ENCODE results near the gene CEP128. TPM values are rescaled to one million over a fixed set of nuclear protein-coding genes. Genes with fewer than 3 reads are reported as not detected.
A peak's percentile ranks its signal among the peaks of the same experiment; 100 is the strongest.

The CEP128 gene
- total RNA-seq, 1 experiment from 2014 or later, result 10.4 TPM

DNA sequence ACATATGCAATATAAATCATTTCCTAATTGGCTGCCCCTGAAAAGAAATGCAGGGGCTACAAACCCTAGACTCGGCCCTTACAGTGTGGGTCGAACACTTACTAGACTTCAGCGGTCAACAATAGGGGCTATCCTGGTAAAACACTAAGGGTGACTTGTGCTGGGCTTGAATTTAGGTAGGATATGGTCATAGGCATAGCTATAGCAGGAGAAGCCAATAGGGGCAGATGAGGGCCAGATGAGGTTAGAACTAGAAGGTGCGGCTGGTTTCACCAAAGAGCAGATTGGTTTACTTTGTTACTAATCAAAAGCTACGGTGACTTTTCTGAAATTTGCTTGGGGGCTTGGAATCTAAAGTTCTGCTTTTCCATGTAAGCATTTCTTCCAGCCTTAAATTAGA is 447.9 kb downstream of the CEP128 start:
- DNase-seq (ENCODE audit: low read depth), result no peak

DNA sequence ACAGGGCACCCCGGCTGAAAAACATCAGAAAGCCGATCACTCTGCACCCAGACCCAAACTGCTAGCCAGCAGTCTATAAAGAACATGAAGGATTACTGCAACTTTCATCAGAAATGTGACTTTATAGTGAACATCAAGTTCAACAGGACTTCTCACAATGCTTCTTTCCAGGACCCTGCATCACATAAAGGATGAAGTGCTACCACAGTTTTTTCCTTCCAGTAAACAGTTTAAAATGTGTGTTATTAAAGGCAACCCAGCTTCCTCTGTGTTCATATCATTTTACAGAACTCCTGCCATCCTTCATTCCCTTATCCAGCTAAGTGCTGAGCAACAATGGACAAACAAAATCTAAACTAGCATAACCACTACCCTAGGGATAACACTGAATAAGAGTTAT is 449.9 kb downstream of the CEP128 start:
- peak; percentile 12 for DNase-seq (ENCODE audit: low read depth)

DNA sequence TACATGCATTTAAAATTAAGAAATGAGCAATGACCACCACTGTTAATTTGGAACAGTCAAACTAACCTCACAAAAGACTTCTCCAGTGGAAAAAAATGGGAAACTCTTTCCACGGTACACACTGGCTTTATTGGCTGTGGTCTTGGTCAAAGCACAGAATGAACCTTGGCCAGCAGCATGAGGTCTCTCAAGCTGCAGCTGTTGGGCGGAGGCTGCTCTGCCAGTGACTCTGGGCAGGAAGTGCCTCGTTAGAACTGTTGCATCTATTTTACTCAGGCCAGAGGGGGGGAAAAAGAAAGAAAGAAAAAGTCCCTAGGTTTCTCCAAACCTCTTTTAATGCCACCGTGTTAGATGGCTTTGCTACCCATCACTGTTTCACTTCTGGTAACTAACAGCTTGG is 450.4 kb downstream of the CEP128 start:
- DNase-seq (ENCODE audit: low read depth), result peak; percentile 93

DNA sequence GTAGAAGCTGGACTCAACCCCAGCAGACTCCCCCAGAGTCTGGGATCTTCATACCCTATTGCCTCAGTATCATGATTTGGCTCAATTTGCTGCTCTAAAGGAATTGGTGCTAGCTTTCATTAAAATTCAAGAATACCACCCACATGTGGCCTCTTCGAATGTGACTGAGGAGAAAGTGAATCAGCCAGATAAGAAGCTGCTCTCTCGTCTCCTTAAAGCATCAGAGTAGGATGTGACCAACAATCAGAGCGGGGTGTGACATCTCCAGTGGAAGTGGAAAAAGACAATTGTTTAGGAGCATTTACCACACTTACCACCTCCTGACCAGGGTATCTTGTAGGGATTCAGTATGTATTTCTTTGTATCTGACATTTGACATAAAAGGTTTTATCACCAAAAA is 452.0 kb downstream of the CEP128 start:
- DNase-seq (ENCODE audit: low read depth), result no peak

DNA sequence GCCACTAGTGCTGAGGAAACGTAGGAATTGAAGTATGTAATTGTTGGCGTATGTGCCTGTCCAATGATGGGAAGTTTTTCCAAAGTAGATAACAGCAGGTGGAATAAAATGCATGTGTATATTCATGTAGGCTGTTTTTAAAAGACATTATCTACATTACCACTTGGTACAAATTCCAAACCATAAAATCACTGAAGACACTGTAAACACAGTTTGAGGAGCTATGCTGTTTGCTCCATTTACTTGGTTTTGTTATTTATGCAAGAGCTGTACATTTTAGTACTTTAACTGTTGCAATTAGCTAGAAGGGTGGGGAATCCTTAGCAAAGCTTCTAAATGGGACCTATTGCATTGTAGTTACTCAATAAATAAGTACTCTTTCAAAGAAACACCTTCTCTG is 455.8 kb downstream of the CEP128 start:
- DNase-seq (ENCODE audit: low read depth), result no peak

DNA sequence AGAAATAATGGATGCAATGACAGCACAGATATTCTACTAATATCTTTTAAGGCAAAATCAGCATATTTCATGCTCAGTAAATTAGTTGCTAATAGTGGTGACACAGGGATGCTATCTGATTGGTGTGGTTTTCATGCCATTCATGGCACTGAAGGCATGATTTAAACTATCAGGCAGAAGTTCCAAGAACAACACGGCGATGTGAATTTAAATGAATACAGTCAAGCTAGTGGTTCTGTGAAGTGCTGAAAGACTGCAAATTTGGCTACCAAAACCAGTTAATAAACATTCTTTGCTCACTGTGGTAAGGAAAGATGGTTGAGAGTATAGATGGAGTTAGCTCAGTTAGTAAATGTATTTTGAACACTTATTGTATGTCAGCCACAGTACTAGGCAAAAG is 458.2 kb downstream of the CEP128 start:
- no peak for DNase-seq (ENCODE audit: low read depth)

DNA sequence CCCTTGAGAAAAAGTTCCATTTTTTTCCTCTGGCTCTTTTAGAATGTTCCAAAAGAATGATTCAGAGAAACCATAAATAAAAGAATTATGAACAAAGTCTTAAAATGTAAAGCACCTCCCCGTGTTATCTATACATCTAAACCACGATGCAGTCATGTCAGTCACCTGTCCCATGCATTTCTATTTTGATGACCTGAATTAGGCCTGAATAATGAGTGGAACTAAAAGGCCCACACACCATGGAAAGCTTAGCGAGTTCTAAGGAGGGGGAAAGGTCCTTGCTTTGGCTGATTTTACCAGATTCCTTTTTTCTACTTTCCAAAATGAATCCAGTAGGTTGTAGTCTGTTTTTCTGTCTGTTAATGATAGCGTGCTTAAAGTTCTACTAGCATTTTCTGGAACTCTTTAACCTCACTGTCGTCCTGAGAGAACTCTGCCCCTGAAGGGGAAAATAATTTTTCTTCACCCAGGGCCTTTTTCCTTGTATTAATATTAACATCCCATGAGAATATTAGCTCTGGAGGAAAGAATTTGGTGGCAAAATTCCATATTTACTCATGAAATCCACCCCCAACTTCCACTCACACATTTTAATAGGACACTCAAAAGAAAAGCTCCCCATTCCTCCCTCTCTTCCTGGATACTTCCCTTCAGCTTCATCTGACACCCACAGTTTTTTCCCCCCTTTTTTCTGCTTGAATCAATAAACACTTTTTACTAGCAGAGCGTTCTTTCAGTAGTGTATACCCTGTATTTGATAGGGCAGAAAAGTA is 464.0 kb downstream of the CEP128 start:
- no peak for DNase-seq (ENCODE audit: low read depth)

DNA sequence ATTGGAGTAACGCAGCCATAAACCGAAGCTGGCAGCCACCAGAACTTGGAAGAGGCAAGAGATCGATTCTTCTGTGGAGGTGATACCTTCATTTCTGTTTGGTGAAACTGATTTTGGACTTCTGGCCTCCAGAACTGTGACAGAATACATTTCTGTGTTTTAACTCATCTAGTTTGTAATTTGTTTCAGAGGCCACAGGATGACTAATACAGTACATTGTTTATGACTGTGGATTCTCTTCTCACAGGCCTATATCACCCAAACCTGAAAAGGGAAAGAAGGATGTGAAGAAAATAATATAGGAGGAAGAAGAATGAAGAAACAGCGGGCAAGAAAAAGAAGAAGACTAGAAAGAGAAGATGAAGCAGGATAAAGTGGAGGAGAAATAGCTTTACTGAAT is 466.5 kb downstream of the CEP128 start:
- peak; percentile 34 for DNase-seq (ENCODE audit: low read depth)

DNA sequence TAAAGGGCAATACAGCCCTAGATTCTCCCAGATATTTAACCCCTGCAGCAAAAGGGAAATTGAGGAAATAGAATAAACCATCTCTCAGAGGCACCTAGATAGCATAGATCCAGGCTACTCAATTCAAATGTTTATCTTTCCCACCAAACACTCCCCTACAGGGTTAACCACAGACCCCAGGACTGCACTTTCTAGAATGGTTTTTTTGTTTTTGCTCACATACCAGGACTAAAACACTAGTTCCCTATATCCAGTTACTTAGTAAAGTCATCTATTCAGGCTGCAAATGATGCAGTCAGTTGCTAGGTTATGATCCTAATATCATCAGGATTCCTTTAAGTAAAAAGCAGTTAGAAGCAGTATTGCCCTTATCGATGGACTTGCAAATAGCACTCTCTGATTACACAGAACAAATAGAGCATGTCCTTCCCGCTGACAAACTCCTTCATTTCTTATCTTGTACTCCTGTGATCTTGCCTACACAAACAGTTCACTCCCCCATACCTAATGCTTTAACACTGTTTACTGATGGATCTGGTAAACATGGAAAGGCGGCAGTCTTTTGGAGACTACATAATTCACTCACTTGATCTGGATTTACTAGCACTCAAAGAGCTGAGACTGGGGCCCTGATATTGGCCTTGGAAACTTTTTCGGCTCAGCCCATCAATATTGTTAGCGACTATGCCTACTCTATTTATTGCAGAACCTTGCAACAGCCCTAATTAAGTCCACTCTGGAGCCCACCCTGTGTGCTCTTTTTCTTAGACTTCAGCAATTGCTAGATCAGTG is 473.0 kb downstream of the CEP128 start:
- no peak for DNase-seq (ENCODE audit: low read depth)

DNA sequence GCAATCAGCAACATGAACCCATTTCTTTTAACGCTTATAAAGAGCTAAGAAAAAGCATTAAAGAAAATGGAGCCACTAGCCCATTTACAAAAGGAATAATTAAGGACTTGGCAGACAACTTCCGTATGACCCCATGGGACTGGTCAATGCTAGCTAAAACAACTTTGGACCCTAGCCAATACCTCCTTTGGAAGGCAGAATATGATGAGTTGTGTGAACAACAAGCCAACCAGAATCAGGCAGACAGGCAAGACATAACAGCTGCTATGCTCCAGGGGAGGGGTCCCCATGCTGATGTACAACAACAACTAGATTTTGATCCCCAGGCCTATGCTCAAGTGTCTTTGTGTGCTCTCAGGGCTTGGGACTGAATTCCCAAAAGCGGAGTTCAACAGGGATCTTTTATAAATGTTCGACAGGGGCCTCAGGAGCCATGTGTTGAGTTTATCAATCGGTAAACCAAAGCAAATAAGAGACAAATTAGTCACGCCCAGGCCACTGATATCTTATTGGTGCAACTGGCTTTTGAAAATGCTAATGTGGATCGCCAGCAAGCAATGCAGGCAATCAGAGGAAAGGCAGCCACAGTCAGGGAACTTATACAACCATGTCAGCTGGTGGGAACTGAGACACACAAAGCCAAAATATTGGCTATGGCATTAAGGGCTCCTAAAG is 475.9 kb downstream of the CEP128 start:
- DNase-seq (ENCODE audit: low read depth), result peak; percentile 15

DNA sequence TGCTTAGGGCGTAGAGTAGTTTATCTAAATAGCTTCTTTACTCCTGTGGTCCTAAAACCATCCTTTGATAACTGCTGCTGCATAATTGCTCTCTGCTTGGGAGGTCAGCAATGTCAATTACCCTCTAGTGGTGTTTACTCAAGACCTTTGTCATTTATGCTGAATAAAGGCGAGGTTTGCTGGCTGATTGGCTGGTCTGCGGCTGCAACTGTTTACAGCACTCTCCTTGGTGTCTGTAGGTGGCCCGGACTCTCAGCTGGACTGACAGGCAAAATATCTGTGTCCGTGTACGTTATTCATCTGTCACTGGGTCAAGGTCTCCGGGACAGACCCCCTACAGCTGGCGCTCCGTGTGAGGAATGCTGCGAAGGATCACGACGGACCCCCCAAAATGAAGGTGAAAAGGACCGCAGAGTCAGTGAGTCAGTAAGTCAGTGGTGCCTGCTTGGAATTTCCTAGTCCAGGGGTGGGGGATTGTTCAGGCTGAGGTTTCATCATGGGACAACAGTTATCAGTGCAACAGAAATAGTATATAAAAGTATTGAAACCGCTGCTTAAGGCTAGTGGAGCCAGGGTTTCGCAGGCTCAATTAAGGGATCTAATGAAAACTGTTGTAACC is 476.9 kb downstream of the CEP128 start:
- no peak for DNase-seq (ENCODE audit: low read depth)

DNA sequence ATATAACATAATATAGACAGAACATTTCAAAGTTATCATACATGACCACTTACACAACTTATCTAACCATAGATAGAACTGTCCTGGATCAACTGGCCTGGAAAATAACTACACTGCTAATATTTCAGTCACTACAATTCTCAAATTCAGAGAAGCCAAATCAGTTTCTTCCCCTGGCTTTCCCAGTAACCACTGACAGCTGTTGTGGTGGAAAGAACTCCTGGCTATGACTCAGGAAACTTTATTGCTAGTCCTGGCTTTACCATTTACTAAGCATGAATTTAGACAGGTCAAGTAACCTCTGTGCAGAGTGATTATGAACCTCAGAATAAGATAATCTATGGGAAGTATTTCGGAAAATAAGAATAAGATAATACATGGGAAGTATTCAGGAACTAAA is 485.3 kb downstream of the CEP128 start:
- DNase-seq (ENCODE audit: low read depth), result peak; percentile 91

DNA sequence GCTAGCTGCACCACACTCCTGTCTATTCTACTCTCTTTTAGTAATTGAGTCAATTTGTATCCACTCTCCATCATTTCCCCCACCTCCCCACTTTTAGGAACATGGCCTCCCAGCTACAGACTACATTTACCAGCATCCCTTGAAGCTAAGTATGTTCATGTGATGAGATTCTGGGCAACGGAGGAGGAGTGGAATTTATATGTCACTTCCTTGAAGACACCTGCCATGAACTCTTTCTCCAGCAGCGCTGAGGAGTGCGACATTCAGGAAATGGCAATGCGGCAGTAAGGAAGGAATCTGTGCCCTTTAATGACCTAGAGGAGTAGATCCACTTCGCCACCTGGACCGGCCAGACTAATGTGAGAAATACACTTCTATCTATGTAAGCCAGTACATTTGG is 486.5 kb downstream of the CEP128 start:
- DNase-seq (ENCODE audit: low read depth), result no peak

DNA sequence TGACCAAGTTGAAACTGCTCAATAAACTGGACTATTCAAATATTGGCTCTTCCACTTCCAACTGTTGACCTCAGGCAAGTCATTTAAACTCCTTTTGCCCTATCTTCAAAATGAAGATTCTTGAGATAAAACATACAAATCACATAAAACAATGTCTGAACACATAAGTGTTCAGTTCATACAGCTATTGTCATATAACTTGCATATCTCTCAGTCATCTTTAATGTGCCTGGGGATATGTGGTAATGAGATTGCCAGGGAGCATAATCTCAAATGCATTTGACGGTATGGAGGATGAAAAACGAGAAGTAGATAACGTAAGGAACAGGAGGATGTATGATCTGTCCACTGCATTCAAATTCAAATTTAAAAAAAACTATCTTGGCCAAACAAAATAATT is 493.3 kb downstream of the CEP128 start:
- DNase-seq (ENCODE audit: low read depth), result no peak

DNA sequence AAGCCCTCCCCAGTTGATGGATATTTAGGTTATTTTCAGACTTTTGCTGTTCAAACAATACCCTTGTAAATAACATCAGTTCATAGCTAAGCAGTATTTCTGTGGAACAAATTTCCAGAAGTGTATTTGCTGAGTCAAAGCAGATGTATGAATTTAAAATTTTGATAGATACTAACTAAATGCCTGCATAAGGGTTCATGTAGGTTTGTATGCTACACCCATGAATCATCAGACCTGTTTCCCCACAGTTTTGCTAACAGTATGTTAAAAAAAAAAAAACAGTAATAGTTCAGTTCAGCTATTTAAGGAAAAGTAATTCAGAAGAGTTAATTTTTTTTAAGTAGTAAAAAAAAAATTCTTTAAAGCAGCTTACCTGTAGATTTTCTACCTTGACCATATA is 494.1 kb downstream of the CEP128 start:
- DNase-seq (ENCODE audit: low read depth), result no peak

Other genes starting within 250 kb of the CEP128 start
- 0.29 TPM in 1 of 2 replicates, not detected in the other for gene TSHR, start 13.9 kb upstream of the CEP128 start, total RNA-seq (2014; rRNA removed)